Chondrocyte (in vitro differentiated cells): ENCODE measurements around the gene KAT8. TPM values are rescaled to one million over a fixed set of nuclear protein-coding genes. Genes with fewer than 3 reads are reported as not detected.

Experiments
- DNase-seq: peaks from one replicate; pipeline ENCODE4 v3.0.0; 2021; ENCODE audit warnings: mixed read lengths, low spot score
- H3K27ac Mint-ChIP-seq: one replicate; pipeline ENCODE4 v1.8.0; 2021; ENCODE audit warnings: mild to moderate bottlenecking, moderate library complexity, mixed read lengths; ENCODE audit not compliant: unreplicated experiment
- H3K27me3 Mint-ChIP-seq: 2 replicates; pipeline ENCODE4 v1.8.0; 2021; ENCODE audit warnings: low read depth, mixed read lengths
- H3K36me3 Mint-ChIP-seq: 2 replicates; pipeline ENCODE4 v1.8.0; 2021; ENCODE audit warnings: low read depth, mixed read lengths
- H3K4me1 Mint-ChIP-seq: 2 replicates; pipeline ENCODE4 v1.8.0; 2021; ENCODE audit warnings: low read depth, mild to moderate bottlenecking, mixed read lengths
- H3K4me3 Mint-ChIP-seq: one replicate; pipeline ENCODE4 v1.8.0; 2021; ENCODE audit warnings: mild to moderate bottlenecking, moderate library complexity, mixed read lengths; ENCODE audit not compliant: unreplicated experiment
- H3K9me3 Mint-ChIP-seq: 2 replicates; pipeline ENCODE4 v1.8.0; 2021; ENCODE audit warnings: low read depth, mixed read lengths
- total RNA-seq: library from RNA; stranded (reverse); gene quantifications from 3 replicates; pipeline ENCODE4 v1.2.1, GENCODE V29; 2021
- TF ChIP-seq, protein P1 (sequence below): fragments of 200-600 bp; sonication (generic); IDR thresholded peaks from 2 replicates; pipeline ENCODE4 v1.5.0; 2021; ENCODE audit warnings: antibody characterized with exemption, mild to moderate bottlenecking, moderate library complexity

Gene KAT8
- total RNA-seq, 1 donor from 2014 or later: 34.7 TPM

DNA sequence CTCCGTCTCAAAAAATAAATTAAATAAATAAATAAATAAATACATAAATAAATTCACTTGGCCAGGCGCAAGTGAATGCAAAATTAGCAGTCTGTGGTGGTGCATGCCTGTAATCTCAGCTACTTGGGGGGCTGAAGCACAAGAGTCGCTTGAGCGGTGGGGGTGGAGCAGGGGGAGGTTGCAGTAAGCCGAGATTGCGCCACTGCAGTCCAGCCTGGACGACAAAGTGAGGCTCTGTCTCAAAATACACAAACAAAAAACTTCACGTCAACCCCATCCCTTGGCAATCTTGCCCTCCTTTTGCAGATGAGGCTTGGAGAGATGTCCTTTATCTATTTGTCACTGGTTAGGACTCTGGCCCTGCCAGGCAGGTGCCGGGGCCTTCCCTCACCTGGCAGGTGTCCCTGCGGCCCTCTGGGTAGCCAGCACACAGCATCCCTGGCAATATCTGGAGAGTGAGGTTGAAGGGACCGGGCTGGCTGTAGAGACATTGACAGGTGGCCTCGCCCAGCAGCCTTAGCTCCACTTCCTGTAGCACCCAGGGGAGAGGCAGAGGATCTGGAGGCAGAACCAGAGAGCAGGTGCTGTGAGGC, 28.0 kb downstream of the KAT8 start:
- Mint-ChIP-seq H3K9me3 (no peaks in the 10 kb centered on the region), H3K27ac (no peak overlapping the region), H3K4me1 (peaks cover 18% of the 10 kb centered on the region), H3K4me3 (no peak overlapping the region), H3K36me3 (no peaks in the 10 kb centered on the region), H3K27me3 (peaks cover 18% of the 10 kb centered on the region)
- TF ChIP-seq, protein P1, sequence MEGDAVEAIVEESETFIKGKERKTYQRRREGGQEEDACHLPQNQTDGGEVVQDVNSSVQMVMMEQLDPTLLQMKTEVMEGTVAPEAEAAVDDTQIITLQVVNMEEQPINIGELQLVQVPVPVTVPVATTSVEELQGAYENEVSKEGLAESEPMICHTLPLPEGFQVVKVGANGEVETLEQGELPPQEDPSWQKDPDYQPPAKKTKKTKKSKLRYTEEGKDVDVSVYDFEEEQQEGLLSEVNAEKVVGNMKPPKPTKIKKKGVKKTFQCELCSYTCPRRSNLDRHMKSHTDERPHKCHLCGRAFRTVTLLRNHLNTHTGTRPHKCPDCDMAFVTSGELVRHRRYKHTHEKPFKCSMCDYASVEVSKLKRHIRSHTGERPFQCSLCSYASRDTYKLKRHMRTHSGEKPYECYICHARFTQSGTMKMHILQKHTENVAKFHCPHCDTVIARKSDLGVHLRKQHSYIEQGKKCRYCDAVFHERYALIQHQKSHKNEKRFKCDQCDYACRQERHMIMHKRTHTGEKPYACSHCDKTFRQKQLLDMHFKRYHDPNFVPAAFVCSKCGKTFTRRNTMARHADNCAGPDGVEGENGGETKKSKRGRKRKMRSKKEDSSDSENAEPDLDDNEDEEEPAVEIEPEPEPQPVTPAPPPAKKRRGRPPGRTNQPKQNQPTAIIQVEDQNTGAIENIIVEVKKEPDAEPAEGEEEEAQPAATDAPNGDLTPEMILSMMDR: no peak
- no peak for DNase-seq

DNA sequence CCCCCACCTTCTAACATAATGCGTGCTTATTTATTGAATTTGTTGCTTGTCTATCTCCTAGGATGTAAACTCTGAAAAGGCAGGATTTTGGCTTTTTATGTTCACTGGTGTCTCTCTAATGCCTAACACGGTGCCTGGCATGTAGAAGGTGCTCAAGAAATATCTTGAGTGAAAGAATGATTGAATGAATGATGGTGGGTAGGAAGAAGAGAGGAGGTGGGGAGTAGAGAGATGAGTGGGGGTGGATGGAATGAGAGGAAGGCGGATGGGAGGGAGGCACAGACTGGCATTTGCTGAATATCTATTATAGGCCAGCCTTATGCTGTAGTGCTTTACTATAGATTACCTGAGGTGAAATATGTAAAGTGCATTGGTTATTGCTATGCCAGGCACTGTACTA, 30.1 kb downstream of the KAT8 start:
- Mint-ChIP-seq H3K27me3 (peaks cover 18% of the 10 kb centered on the region), H3K27ac (no peak overlapping the region), H3K36me3 (no peaks in the 10 kb centered on the region), H3K9me3 (no peaks in the 10 kb centered on the region), H3K4me1 (peaks cover 4% of the 10 kb centered on the region), H3K4me3 (no peak overlapping the region)
- no peak for DNase-seq
- TF ChIP-seq, protein P1: no peak

DNA sequence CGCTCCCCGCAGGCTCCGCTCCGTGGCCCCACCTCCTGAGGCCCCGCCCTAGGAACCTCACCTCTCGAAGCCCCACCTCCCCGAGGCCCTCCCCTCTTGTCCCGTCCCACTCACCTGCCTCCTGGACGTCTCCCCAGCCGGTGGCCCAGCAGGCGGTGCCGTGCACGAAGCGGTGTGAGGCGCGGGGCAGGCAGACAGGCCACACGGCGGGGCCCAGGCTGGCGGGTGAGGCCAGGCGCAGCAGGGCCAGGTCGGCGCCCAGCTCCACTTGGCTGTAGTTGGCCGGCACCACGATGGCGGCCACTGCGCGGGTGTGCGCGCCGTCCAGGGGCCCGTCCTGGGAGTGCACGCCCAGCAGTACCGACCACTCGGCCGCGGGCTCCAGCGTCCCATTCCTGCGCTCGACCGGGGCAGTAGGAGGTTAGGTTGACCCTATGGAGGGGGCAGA, 30.8 kb downstream of the KAT8 start:
- no peaks in the 10 kb centered on the region for H3K9me3 Mint-ChIP-seq
- H3K4me1 Mint-ChIP-seq: peaks cover 4% of the 10 kb centered on the region
- H3K36me3 Mint-ChIP-seq: no peaks in the 10 kb centered on the region
- no peak overlapping the region for H3K4me3 Mint-ChIP-seq
- no peak overlapping the region for H3K27ac Mint-ChIP-seq
- peaks cover 18% of the 10 kb centered on the region for H3K27me3 Mint-ChIP-seq
- DNase-seq: no peak
- TF ChIP-seq, protein P1: no peak

DNA sequence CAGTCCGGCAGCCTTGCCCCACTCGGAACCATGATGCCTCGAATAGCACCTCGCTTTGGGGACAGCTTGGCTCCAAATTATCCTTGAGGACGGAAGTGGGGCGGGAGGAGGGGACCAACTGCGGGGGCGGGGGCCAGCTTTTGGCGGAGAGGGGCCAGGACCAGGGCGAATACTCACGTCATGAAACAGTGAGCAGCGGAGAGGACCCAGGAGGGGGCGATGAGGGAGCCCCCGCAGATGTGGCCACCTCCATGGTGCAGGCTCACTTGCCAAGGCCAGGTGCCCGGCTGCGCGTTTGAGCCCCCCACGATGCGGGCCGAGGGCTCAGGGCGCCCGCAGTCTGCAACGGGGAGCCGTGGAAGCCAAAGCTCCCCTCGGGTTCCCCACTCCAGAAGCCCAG, 31.4 kb downstream of the KAT8 start:
- peaks cover under 1% of the 10 kb centered on the region for H3K4me1 Mint-ChIP-seq
- no peak overlapping the region for H3K27ac Mint-ChIP-seq
- no peaks in the 10 kb centered on the region for H3K36me3 Mint-ChIP-seq
- DNase-seq: no peak
- no peaks in the 10 kb centered on the region for H3K9me3 Mint-ChIP-seq
- no peak overlapping the region for H3K4me3 Mint-ChIP-seq
- TF ChIP-seq, protein P1: no peak
- peaks cover 18% of the 10 kb centered on the region for H3K27me3 Mint-ChIP-seq

DNA sequence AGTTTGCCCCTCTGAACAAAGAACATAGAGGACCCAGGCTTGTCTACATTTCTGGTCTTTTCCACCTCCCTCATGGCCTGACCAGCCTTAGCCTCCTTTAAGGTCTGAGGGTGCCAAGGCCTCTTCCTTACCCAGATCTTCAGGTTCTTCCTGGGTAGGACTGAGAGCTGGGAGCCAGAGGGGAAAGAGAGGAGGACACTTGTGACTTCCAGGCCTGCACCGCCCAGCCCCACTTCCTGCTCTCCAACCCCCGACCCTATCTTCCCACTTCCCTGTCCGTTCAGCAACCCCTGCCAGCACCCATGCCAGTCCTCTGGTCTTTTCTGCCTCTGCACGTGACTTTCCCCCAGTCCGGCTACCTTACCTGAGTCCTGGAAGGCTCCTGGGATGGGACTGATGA, 31.9 kb downstream of the KAT8 start:
- no peak for DNase-seq
- Mint-ChIP-seq H3K27me3 (peaks cover 18% of the 10 kb centered on the region), H3K4me1 (no peaks in the 10 kb centered on the region), H3K36me3 (no peaks in the 10 kb centered on the region), H3K9me3 (no peaks in the 10 kb centered on the region), H3K27ac (no peak overlapping the region), H3K4me3 (no peak overlapping the region)
- TF ChIP-seq, protein P1: no peak
